NK-92 (cell line): ENCODE results near the gene GRK2.

Experiments
- DNase-seq: peaks from one replicate; lab custom pipeline; 2025; ENCODE audit not compliant: unreplicated experiment; lab: John Stamatoyannopoulos, UW

GRK2 gene

GRCh38 chr11:67280788-67281551 lies 14.7 kb downstream of the GRK2 start:
- DNase-seq: no peak

GRCh38 chr11:67281552-67282150 lies 15.4 kb downstream of the GRK2 start:
- DNase-seq: no peak

GRCh38 chr11:67282155-67282875 lies 16.0 kb downstream of the GRK2 start:
- DNase-seq: no peak

GRCh38 chr11:67282876-67283371 lies 16.7 kb downstream of the GRK2 start:
- DNase-seq: no peak

GRCh38 chr11:67283481-67283963 lies 17.2 kb downstream of the GRK2 start:
- DNase-seq: no peak

- no peak for DNase-seq
Measured at GRCh38 chr11:67284811-67285540, 18.7 kb downstream of the GRK2 start.

- no peak for DNase-seq
Measured at GRCh38 chr11:67285541-67286498, 19.5 kb downstream of the GRK2 start.

- no peak for DNase-seq
Measured at GRCh38 chr11:67286621-67287333, 20.5 kb downstream of the GRK2 start.

GRCh38 chr11:67287355-67288197 lies 21.3 kb downstream of the GRK2 start:
- DNase-seq: no peak

- DNase-seq: no peak
Measured at GRCh38 chr11:67288198-67288451, 21.9 kb downstream of the GRK2 start.

GRCh38 chr11:67288452-67289225 lies 22.4 kb downstream of the GRK2 start:
- peak; percentile 45 for DNase-seq

- no peak for DNase-seq
Measured at GRCh38 chr11:67289226-67289650, 23.0 kb downstream of the GRK2 start, which contains the start of gene ANKRD13D. Gene ANKRD13D (plus strand): TSS chr11:67289303. CDS start chr11:67289461, 158 bp downstream.

GRCh38 chr11:67289651-67290479 lies 23.6 kb downstream of the GRK2 start:
- DNase-seq: no peak

- no peak for DNase-seq
Measured at GRCh38 chr11:67290801-67291200, 24.5 kb downstream of the GRK2 start.

GRCh38 chr11:67291481-67292381 lies 25.5 kb downstream of the GRK2 start:
- no peak for DNase-seq

GRCh38 chr11:67292671-67293070 lies 26.4 kb downstream of the GRK2 start:
- DNase-seq: no peak
